ENCODE measurements around the gene ABCC6. TPM values are rescaled to one million over a fixed set of nuclear protein-coding genes. Genes with fewer than 3 reads are reported as not detected.

The ABCC6 gene
- total RNA-seq, 1 donor from 2014 or later: 1.5 TPM

DNA sequence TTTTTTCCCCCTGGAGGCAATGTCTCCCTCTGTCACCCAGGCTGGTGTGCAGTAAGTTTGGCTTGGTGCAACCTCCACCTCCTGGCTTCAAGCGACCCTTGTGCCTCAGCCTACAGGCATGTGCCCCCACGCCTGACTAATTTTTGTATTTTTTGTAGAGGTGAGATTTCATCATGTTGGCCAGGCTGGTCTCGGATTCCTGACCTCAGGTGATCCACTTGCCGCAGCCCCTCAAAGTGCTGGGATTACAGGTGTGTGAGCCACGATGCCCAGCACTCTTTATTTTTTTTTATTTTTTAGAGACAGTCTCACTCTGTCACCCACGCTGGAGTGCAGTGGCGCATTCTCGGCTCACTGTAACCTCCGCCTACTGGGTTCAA, 113.2 kb downstream of the ABCC6 start:
- H3K4me3 Mint-ChIP-seq (ENCODE audit: unreplicated experiment): no peak overlapping the region
- H3K4me1 Mint-ChIP-seq (ENCODE audit: low read depth): no peaks in the 10 kb centered on the region
- H3K36me3 Mint-ChIP-seq (ENCODE audit: low read depth): peaks cover 33% of the 10 kb centered on the region
- no peaks in the 10 kb centered on the region for H3K9me3 Mint-ChIP-seq (ENCODE audit: low read depth)
- H3K27ac Mint-ChIP-seq (ENCODE audit: unreplicated experiment): no peak overlapping the region
- no peak for DNase-seq (ENCODE audit: low spot score)
- TF ChIP-seq, protein P1, sequence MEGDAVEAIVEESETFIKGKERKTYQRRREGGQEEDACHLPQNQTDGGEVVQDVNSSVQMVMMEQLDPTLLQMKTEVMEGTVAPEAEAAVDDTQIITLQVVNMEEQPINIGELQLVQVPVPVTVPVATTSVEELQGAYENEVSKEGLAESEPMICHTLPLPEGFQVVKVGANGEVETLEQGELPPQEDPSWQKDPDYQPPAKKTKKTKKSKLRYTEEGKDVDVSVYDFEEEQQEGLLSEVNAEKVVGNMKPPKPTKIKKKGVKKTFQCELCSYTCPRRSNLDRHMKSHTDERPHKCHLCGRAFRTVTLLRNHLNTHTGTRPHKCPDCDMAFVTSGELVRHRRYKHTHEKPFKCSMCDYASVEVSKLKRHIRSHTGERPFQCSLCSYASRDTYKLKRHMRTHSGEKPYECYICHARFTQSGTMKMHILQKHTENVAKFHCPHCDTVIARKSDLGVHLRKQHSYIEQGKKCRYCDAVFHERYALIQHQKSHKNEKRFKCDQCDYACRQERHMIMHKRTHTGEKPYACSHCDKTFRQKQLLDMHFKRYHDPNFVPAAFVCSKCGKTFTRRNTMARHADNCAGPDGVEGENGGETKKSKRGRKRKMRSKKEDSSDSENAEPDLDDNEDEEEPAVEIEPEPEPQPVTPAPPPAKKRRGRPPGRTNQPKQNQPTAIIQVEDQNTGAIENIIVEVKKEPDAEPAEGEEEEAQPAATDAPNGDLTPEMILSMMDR (IDR thresholded peaks at IDR 0.05): no peak
- no peaks in the 10 kb centered on the region for H3K27me3 Mint-ChIP-seq (ENCODE audit: low read depth)

DNA sequence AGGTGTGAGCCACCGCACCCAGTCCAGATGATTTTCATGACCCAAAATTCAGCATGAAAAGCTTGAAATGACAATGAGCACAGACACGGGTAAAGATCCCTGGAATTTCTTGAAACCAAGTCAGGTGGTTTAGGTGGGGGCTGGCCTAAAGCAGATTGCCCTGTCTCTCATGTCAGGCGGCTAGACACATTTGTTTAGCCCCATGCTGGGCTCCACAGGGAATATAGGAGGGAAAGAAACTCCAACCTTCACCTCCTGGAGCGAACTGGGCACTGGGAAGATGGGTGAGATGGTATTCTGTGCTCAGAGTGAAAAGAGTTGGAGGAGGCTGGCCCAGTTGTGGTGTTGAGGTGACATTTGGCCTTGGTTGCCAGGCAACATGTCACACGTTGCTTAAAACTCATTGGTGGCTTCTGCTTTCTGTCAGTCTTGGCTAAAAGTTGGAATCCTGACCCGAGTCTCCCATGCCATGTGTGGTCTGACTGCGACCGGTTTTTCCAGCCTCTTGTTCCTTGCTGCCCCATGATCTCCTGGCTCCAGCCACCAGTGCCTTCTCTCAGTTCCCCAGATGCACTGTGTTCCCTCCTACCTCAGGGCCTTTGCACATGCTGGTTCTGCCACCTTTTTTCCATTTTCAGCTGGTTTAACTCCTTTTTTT, 113.7 kb downstream of the ABCC6 start:
- H3K36me3 Mint-ChIP-seq (ENCODE audit: low read depth): peaks cover 29% of the 10 kb centered on the region

DNA sequence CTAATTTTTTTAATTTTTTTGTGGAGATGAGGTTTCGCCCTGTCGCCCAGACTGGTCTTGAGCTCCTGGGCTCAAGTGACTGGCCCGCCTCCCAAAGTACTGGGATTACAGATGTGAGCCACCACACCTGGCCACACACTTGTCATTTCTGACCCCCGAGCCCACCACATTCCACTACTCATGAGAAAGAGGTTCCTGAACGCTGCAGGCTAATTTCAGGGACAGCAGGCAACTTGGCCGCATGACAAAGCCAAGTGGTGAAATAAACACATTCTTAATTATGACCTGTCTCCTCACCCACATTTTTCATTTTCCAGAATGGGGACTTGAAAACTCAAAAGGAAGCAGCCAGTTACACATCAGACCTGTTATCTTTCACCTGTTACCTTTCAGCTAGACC, 114.5 kb downstream of the ABCC6 start:
- no peak for DNase-seq (ENCODE audit: low spot score)
- TF ChIP-seq, protein P1 (IDR thresholded peaks at IDR 0.05): no peak
- no peaks in the 10 kb centered on the region for H3K4me1 Mint-ChIP-seq (ENCODE audit: low read depth)
- no peaks in the 10 kb centered on the region for H3K9me3 Mint-ChIP-seq (ENCODE audit: low read depth)
- no peak overlapping the region for H3K4me3 Mint-ChIP-seq (ENCODE audit: unreplicated experiment)
- H3K27ac Mint-ChIP-seq (ENCODE audit: unreplicated experiment): no peak overlapping the region
- H3K36me3 Mint-ChIP-seq (ENCODE audit: low read depth): peaks cover 33% of the 10 kb centered on the region
- H3K27me3 Mint-ChIP-seq (ENCODE audit: low read depth): no peaks in the 10 kb centered on the region

More for the DNA sequence above, 113.7 kb downstream of the ABCC6 start:
- no peaks in the 10 kb centered on the region for H3K27me3 Mint-ChIP-seq (ENCODE audit: low read depth)
- no peaks in the 10 kb centered on the region for H3K4me1 Mint-ChIP-seq (ENCODE audit: low read depth)
- TF ChIP-seq, protein P1 (IDR thresholded peaks at IDR 0.05): no peak
- no peak for DNase-seq (ENCODE audit: low spot score)
- H3K9me3 Mint-ChIP-seq (ENCODE audit: low read depth): no peaks in the 10 kb centered on the region
- no peak overlapping the region for H3K27ac Mint-ChIP-seq (ENCODE audit: unreplicated experiment)
- no peak overlapping the region for H3K4me3 Mint-ChIP-seq (ENCODE audit: unreplicated experiment)

DNA sequence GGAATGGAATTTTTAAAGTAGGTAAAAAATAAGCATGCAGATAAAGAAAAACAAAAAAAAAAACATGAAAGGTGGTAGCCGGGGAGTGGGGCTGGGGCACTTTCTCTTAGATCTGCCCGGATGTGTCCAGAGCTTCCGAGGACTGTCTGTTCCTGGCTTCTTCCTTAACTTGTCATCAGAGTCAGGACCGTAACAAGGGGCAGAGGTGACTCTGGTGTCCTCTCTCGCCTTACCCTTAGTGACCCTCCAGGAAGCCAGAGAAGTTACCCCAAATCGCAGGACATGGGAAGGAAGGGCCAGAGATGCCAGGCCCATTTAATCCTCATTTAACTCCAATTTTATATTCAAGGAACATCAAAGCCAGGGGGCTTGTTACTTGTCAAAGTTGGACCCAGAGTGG, 115.5 kb downstream of the ABCC6 start:
- TF ChIP-seq, protein P1 (IDR thresholded peaks at IDR 0.05): no peak
- Mint-ChIP-seq H3K4me3 (ENCODE audit: unreplicated experiment) (no peak overlapping the region), H3K9me3 (ENCODE audit: low read depth) (no peaks in the 10 kb centered on the region), H3K27ac (ENCODE audit: unreplicated experiment) (no peak overlapping the region), H3K36me3 (ENCODE audit: low read depth) (peaks cover 41% of the 10 kb centered on the region), H3K27me3 (ENCODE audit: low read depth) (no peaks in the 10 kb centered on the region), H3K4me1 (ENCODE audit: low read depth) (no peaks in the 10 kb centered on the region)
- DNase-seq (ENCODE audit: low spot score): no peak

DNA sequence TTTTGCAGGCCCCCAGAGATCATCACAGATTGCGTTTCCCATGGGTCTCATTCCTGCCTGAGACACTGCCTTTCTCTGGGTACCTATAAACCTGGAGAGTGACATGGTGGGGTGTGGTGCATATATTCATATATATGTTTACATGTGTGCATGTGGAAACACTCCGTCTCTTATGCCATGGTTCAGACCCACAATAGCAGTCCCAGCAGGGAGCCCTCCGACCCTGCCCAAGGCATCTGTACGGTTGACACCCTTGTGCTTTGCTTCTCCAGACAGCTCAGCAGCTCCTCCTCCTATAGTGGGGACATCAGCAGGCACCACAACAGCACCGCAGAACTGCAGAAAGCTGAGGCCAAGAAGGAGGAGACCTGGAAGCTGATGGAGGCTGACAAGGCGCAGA, 116.8 kb downstream of the ABCC6 start:
- DNase-seq (ENCODE audit: low spot score): no peak
- H3K27ac Mint-ChIP-seq (ENCODE audit: unreplicated experiment): no peak overlapping the region
- TF ChIP-seq, protein P1 (IDR thresholded peaks at IDR 0.05): no peak
- H3K9me3 Mint-ChIP-seq (ENCODE audit: low read depth): no peaks in the 10 kb centered on the region
- H3K4me3 Mint-ChIP-seq (ENCODE audit: unreplicated experiment): no peak overlapping the region
- peaks cover 35% of the 10 kb centered on the region for H3K36me3 Mint-ChIP-seq (ENCODE audit: low read depth)
- no peaks in the 10 kb centered on the region for H3K27me3 Mint-ChIP-seq (ENCODE audit: low read depth)
- H3K4me1 Mint-ChIP-seq (ENCODE audit: low read depth): no peaks in the 10 kb centered on the region
